ENCODE results near the gene ADD1. TPM values are rescaled to one million over a fixed set of nuclear protein-coding genes. Genes with fewer than 3 reads are reported as not detected.
A peak's percentile ranks its signal among the peaks of the same experiment; 100 is the strongest.

Gene ADD1
- total and polyA plus RNA-seq, 11 donors, result 179 to 275 (median 215) TPM

DNA sequence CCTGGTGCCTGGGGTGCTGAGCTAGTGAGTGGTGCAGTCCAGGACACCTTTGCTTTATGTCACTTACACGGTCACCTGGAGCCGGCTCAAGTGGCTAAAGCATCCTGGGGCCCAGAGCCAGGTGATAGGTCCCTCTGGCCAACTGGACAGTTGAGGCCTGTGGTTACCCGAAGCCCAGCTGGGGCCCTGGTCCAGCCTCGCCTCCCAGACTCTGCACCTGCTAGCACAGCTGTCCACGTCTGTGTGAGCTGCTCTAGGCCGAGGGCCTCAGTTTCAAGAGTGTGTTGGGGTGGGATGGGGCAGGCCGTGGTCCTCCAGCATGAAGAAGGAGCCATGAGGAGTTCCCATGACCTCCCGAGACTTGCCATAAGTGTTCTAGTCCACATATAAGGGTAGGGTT, 7.7 kb upstream of the ADD1 start:
- Histone ChIP-seq H3K9me3 (peaks cover 0 to 2% (median 0%) of the 10 kb centered on the region in 12 donors), H3K4me3 (no peak overlapping the region), H3K36me3 (peaks cover 0 to 58% (median 28%) of the 10 kb centered on the region in 9 donors), H3K27ac (peak overlapping the region in 3 of 12 donors; percentile 0 to 81 (median 41)), H3K4me1 (peaks cover 0 to 59% (median 14%) of the 10 kb centered on the region in 12 donors), H3K27me3 (no peaks in the 10 kb centered on the region)
- ATAC-seq (no peak), DNase-seq (peak in 2 of 5 donors; percentile 29 to 44)
- 84 to 91% (median 86%) methylated on average over 5 to 8 of the region's 8 CpGs for WGBS, 4 donors
- intact Hi-C loops (cut with DNase I), result loop anchor here in 2 of 10 donors (5.0 kb wide), 1 partner anchor 74 kb away; no protein-coding TSS in a partner anchor
- TF ChIP-seq, protein P1, sequence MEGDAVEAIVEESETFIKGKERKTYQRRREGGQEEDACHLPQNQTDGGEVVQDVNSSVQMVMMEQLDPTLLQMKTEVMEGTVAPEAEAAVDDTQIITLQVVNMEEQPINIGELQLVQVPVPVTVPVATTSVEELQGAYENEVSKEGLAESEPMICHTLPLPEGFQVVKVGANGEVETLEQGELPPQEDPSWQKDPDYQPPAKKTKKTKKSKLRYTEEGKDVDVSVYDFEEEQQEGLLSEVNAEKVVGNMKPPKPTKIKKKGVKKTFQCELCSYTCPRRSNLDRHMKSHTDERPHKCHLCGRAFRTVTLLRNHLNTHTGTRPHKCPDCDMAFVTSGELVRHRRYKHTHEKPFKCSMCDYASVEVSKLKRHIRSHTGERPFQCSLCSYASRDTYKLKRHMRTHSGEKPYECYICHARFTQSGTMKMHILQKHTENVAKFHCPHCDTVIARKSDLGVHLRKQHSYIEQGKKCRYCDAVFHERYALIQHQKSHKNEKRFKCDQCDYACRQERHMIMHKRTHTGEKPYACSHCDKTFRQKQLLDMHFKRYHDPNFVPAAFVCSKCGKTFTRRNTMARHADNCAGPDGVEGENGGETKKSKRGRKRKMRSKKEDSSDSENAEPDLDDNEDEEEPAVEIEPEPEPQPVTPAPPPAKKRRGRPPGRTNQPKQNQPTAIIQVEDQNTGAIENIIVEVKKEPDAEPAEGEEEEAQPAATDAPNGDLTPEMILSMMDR (IDR thresholded peaks at IDR 0.05), result no peak
- no peak for TF ChIP-seq POLR2A (IDR thresholded peaks at IDR 0.05)

DNA sequence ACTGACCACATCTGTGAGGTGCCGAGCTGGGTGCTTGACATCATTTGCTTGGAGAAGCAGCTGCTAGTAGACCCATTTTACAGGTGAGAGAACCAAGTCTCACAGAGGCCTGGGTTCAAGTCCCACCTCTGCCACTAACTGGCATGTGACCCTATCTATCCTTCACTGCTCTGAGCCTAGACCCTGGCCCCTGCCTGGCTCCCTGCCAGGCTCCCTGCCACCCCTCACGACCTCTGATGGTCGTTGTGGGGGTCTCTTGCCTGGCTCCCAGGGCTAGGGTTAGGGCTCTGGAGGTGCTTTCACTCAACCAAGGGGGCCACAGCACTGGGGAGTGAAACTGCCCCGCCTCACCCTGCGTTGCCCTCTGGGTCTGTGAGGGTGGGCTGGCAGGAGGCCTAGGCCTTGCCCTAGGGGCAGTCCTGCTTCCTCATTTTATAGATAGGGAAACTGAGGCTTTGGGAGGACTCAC, 7.2 kb upstream of the ADD1 start:
- ATAC-seq (no peak), DNase-seq (peak in 2 of 5 donors; percentile 20 to 53)
- Histone ChIP-seq H3K9me3 (peaks cover 0 to 2% (median 0%) of the 10 kb centered on the region in 12 donors), H3K27ac (peak overlapping the region in 4 of 12 donors; percentile 33 to 81 (median 48)), H3K4me1 (peaks cover 0 to 59% (median 14%) of the 10 kb centered on the region in 12 donors), H3K27me3 (no peaks in the 10 kb centered on the region), H3K4me3 (no peak overlapping the region), H3K36me3 (peaks cover 0 to 54% (median 25%) of the 10 kb centered on the region in 9 donors)
- intact Hi-C loops (cut with DNase I), result loop anchor here in 2 of 10 donors (5.0 kb wide), 1 partner anchor 74 kb away; no protein-coding TSS in a partner anchor
- TF ChIP-seq POLR2A (IDR thresholded peaks at IDR 0.05), result no peak
- TF ChIP-seq, protein P1 (IDR thresholded peaks at IDR 0.05), result no peak
- WGBS, 4 donors, result 77 to 88% (median 82%) methylated on average over 5 of the region's 5 CpGs

DNA sequence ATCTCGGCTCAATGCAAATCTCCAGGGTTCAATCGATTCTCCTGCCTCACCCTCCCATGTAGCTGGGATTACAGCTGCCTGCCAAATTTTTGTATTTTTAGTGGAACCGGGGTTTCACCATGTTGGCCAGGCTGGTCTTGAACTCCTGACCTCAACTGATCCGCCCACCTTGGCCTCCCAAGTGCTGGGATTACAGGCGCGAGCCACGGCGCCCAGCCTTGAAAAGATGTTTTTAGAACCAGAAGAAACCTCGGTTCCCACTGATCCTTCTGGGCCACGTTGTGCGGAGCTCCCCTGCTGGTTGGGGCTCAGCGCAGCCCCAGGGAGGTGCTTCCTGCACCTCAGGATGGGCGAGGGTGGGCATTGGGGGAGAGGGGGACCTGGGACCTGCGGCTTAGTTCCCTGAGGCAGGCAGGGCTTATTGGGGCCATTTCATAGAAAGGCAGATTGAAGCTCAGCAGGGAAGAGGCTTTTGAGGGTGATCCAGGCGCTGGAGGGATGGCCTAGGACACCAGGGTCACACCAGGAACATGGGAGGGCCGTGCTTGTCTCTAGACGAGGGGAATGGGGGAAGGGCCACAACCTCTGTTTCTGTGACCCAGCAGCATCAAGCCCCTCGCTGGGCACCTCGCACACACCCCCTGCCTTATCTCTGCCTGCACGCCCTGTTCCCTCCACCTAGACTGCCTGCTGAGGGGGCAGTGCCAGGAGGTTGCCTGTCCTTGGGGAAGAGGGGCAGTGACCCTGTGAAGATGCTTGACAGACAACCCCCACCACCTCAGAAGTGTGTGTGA, 6.3 kb upstream of the ADD1 start:
- Histone ChIP-seq H3K4me1 (peaks cover 0 to 63% (median 15%) of the 10 kb centered on the region in 12 donors), H3K4me3 (peak overlapping the region in 5 of 12 donors; percentile 14 to 40 (median 35)), H3K27ac (peak overlapping the region in 9 of 12 donors; percentile 22 to 81 (median 53)), H3K27me3 (no peaks in the 10 kb centered on the region), H3K36me3 (peaks cover 0 to 45% (median 17%) of the 10 kb centered on the region in 9 donors), H3K9me3 (peaks cover 0 to 2% (median 0%) of the 10 kb centered on the region in 12 donors)
- TF ChIP-seq, protein P1 (IDR thresholded peaks at IDR 0.05), result no peak
- no peak for TF ChIP-seq POLR2A (IDR thresholded peaks at IDR 0.05)
- WGBS, 4 donors, result 73 to 79% (median 76%) methylated on average over 20 of the region's 20 CpGs
- ATAC-seq (peak in 1 of 4 donors; percentile 7), DNase-seq (peak in 1 of 5 donors; percentile 49)
- intact Hi-C loops (cut with DNase I), result loop anchor here in 2 of 10 donors (5.0 kb wide), 1 partner anchor 75 kb away; no protein-coding TSS in a partner anchor

Data from heart left ventricle (tissue), 16 donors.